OCI-LY7 (cell line): ENCODE measurements around the gene PPP2R5C. TPM values are rescaled to one million over a fixed set of nuclear protein-coding genes. Genes with fewer than 3 reads are reported as not detected.

ENCODE experiments used
- BruUV-seq: library from RNA; stranded (reverse); fragments of 400-500 nt; replicated peaks from 2 replicates; lab custom pipeline; 2021; lab: Mats Ljungman, UMichigan
- CTCF ChIA-PET: fragments of 300-600 bp; sonication (Branson Sonifier 250); formaldehyde crosslinking; loops from one replicate; lab custom pipeline; 2022; ENCODE audit warnings: antibody characterized with exemption; ENCODE audit not compliant: unreplicated experiment; lab: Charles Lee
- POLR2A ChIA-PET: fragments of 300-600 bp; sonication (Branson Sonifier 250); formaldehyde crosslinking; loops from one replicate; lab custom pipeline; 2022; ENCODE audit warnings: antibody characterized with exemption; lab: Charles Lee
- DNase-seq: peaks from one replicate; pipeline ENCODE4 v3.0.0-alpha.2; 2015; ENCODE audit warnings: low spot score
- H2AFZ ChIP-seq: fragments of 200-600 bp; sonication (generic), shearing (Covaris generic); 2 replicates; pipeline ENCODE4 v1.6.1; 2014; ENCODE audit warnings: mild to moderate bottlenecking, antibody characterized with exemption, low read length, moderate library complexity
- H3K27ac ChIP-seq: fragments of 200-600 bp; sonication (generic); 2 replicates; pipeline ENCODE4 v1.5.1; 2014; ENCODE audit warnings: mixed run types, low read depth, mild to moderate bottlenecking, moderate library complexity, low read length, inconsistent platforms; ENCODE audit not compliant: poor library complexity, severe bottlenecking
- H3K36me3 ChIP-seq: fragments of 200-600 bp; sonication (generic); 2 replicates; pipeline ENCODE4 v1.6.1; 2014; ENCODE audit warnings: mild to moderate bottlenecking, antibody characterized with exemption, low read length, moderate library complexity, mixed read lengths; ENCODE audit not compliant: insufficient read depth
- H3K4me1 ChIP-seq: fragments of 200-600 bp; sonication (generic); 2 replicates; pipeline ENCODE4 v1.5.1; 2014; ENCODE audit warnings: mild to moderate bottlenecking, low read length; ENCODE audit not compliant: insufficient read depth, poor library complexity, severe bottlenecking
- H3K4me2 ChIP-seq: fragments of 200-600 bp; sonication (generic); 2 replicates; pipeline ENCODE4 v1.6.1; 2014; ENCODE audit warnings: mild to moderate bottlenecking, low read length
- H3K4me3 ChIP-seq: fragments of 200-600 bp; sonication (generic); 2 replicates; pipeline ENCODE4 v1.5.1; 2014; ENCODE audit warnings: mild to moderate bottlenecking, low read depth, low read length; ENCODE audit not compliant: poor library complexity, severe bottlenecking
- H3K79me2 ChIP-seq: fragments of 200-600 bp; sonication (generic); 2 replicates; pipeline ENCODE4 v1.6.1; 2016; ENCODE audit warnings: low read depth, mild to moderate bottlenecking, low read length, moderate library complexity, mixed read lengths; ENCODE audit not compliant: insufficient read depth
- H3K9me2 ChIP-seq: fragments of 200-600 bp; sonication (generic); 2 replicates; pipeline ENCODE4 v1.6.1; 2016; ENCODE audit warnings: mild to moderate bottlenecking, low read length, mixed read lengths; ENCODE audit not compliant: insufficient read depth
- H3K9me3 ChIP-seq: fragments of 200-600 bp; sonication (generic); 2 replicates; pipeline ENCODE4 v1.6.1; 2014; ENCODE audit warnings: mild to moderate bottlenecking, mixed run types, low read length, mixed read lengths
- H4K20me1 ChIP-seq: fragments of 200-600 bp; sonication (generic); 2 replicates; pipeline ENCODE4 v1.6.1; 2014; ENCODE audit warnings: mild to moderate bottlenecking, antibody characterized with exemption, low read length, moderate library complexity, mixed read lengths; ENCODE audit not compliant: insufficient read depth
- CTCF ChIP-seq: fragments of 200-600 bp; sonication (generic); conservative IDR thresholded peaks from 2 replicates; pipeline ENCODE4 v1.5.1; 2014; ENCODE audit warnings: mild to moderate bottlenecking, antibody characterized with exemption, low read length, moderate library complexity, mixed read lengths
- EZH2phosphoT487 ChIP-seq: fragments of 200-600 bp; sonication (generic); IDR thresholded peaks from 2 replicates; pipeline ENCODE4 v1.6.1; 2018; ENCODE audit warnings: low read depth, borderline replicate concordance, mild to moderate bottlenecking, mixed run types, antibody characterized with exemption, low read length, moderate library complexity, mixed read lengths
- intact Hi-C: fragments of 100-400 bp; cut with micrococcal nuclease; formaldehyde crosslinking; loops from one replicate; pipeline ENCODE4 v1.10.0; 2022; ENCODE audit not compliant: unreplicated experiment
- total RNA-seq, 2 experiments: library from RNA; depleted of rRNA in 1 of 2; stranded (reverse); fragments of >200 nt in 1 of 2; shearing (Covaris generic) in 1 of 2; gene quantifications; 2 replicates each; pipeline ENCODE4 v1.2.3, GENCODE V29; 2014 to 2022

PPP2R5C gene
- total RNA-seq, 2 experiments from 2014 or later, result 161 to 236 TPM

GRCh38 chr14:101937926-101938767 is 176.6 kb downstream of the PPP2R5C start:
- Histone ChIP-seq H3K4me1 (no peaks in the 10 kb centered on the region), H3K27ac (no peak overlapping the region), H3K4me3 (no peak overlapping the region), H3K79me2 (no peaks in the 10 kb centered on the region), H3K36me3 (no peaks in the 10 kb centered on the region), H4K20me1 (no peaks in the 10 kb centered on the region), H2AFZ (no peak overlapping the region), H3K9me2 (no peaks in the 10 kb centered on the region), H3K4me2 (no peak overlapping the region), H3K9me3 (no peaks in the 10 kb centered on the region)
- BruUV-seq, result no TSS peak
- intact Hi-C loops, result no loop called here
- CTCF ChIA-PET, result no interaction called here
- POLR2A ChIA-PET, result no interaction called here
- no peak for TF ChIP-seq CTCF
- TF ChIP-seq EZH2phosphoT487, result no peak
- no peak for DNase-seq

- no peak for TF ChIP-seq CTCF
- TF ChIP-seq EZH2phosphoT487, result no peak
- Histone ChIP-seq H3K9me2 (no peaks in the 10 kb centered on the region), H4K20me1 (no peaks in the 10 kb centered on the region), H3K36me3 (no peaks in the 10 kb centered on the region), H3K4me2 (no peak overlapping the region), H2AFZ (no peak overlapping the region), H3K4me3 (no peak overlapping the region), H3K27ac (no peak overlapping the region), H3K4me1 (no peaks in the 10 kb centered on the region), H3K79me2 (no peaks in the 10 kb centered on the region), H3K9me3 (no peaks in the 10 kb centered on the region)
- BruUV-seq, result no TSS peak
- intact Hi-C loops, result no loop called here
- ChIA-PET POLR2A (no interaction called here), CTCF (no interaction called here)
- no peak for DNase-seq
These were observed 178.2 kb downstream of the PPP2R5C start for GRCh38 chr14:101939646-101940170.

- Histone ChIP-seq H3K79me2 (peaks cover 10% of the 10 kb centered on the region; the same call in 1 of the 2 replicates), H3K9me2 (no peaks in the 10 kb centered on the region), H2AFZ (no peak overlapping the region), H3K9me3 (no peaks in the 10 kb centered on the region), H3K27ac (no peak overlapping the region), H4K20me1 (no peaks in the 10 kb centered on the region), H3K36me3 (no peaks in the 10 kb centered on the region), H3K4me1 (peaks cover 9% of the 10 kb centered on the region), H3K4me2 (no peak overlapping the region), H3K4me3 (no peak overlapping the region)
- POLR2A ChIA-PET, result interaction anchor here (0.8 kb wide), 1 partner anchor 11 kb away, joined by 3 read pairs; no protein-coding TSS in a partner anchor
- DNase-seq, result no peak
- TF ChIP-seq EZH2phosphoT487 (no peak), CTCF (no peak)
- intact Hi-C loops, result no loop called here
- BruUV-seq, result no TSS peak
- CTCF ChIA-PET, result no interaction called here
These were observed 182.9 kb downstream of the PPP2R5C start for GRCh38 chr14:101944451-101944850.
